MCF 10A (cell line): ENCODE results near the gene ZNHIT2. TPM values are rescaled to one million over a fixed set of nuclear protein-coding genes. Genes with fewer than 3 reads are reported as not detected.

Experiments
- BruUV-seq: library from RNA; stranded (reverse); fragments of 400-500 nt; replicated peaks from 2 replicates; lab custom pipeline; 2021; lab: Mats Ljungman, UMichigan
- CTCF ChIA-PET: fragments of 300-600 bp; sonication (Branson Sonifier 250); formaldehyde crosslinking; extraction: SDS; loops from one replicate; lab custom pipeline; 2021; ENCODE audit warnings: antibody characterized with exemption, inconsistent platforms; lab: Yijun Ruan, JAX
- POLR2A ChIA-PET: fragments of 300-600, 350-650 bp; sonication (Branson Sonifier 250); formaldehyde crosslinking; extraction: SDS; loops from one replicate; lab custom pipeline; 2020; ENCODE audit warnings: antibody characterized with exemption, inconsistent platforms; lab: Yijun Ruan, JAX
- DNase-seq: peaks from one replicate; pipeline ENCODE4 v3.0.0-alpha.2; 2018; ENCODE audit not compliant: unreplicated experiment
- H3K27ac Mint-ChIP-seq: one replicate; pipeline ENCODE4 v1.8.0; 2022; ENCODE audit warnings: mild to moderate bottlenecking, low read depth, mixed read lengths; ENCODE audit not compliant: unreplicated experiment
- H3K27me3 Mint-ChIP-seq: one replicate; pipeline ENCODE4 v1.8.0; 2022; ENCODE audit warnings: mixed read lengths; ENCODE audit not compliant: insufficient read depth, unreplicated experiment
- H3K36me3 Mint-ChIP-seq: one replicate; pipeline ENCODE4 v1.8.0; 2022; ENCODE audit warnings: mild to moderate bottlenecking, moderate library complexity, mixed read lengths; ENCODE audit not compliant: insufficient read depth, unreplicated experiment
- H3K4me1 Mint-ChIP-seq: one replicate; pipeline ENCODE4 v1.8.0; 2022; ENCODE audit warnings: mixed read lengths; ENCODE audit not compliant: insufficient read depth, unreplicated experiment
- H3K4me3 Mint-ChIP-seq: one replicate; pipeline ENCODE4 v1.8.0; 2022; ENCODE audit warnings: mild to moderate bottlenecking, moderate library complexity, mixed read lengths; ENCODE audit not compliant: unreplicated experiment
- H3K9me3 Mint-ChIP-seq: one replicate; pipeline ENCODE4 v1.8.0; 2022; ENCODE audit warnings: mixed read lengths; ENCODE audit not compliant: unreplicated experiment
- intact Hi-C: fragments of 100-400 bp; cut with micrococcal nuclease; formaldehyde crosslinking; loops from 2 replicates; pipeline ENCODE4 v1.14.1; 2022
- microRNA-seq: library from miRNA; unstranded; fragments of <30 nt; microRNA quantifications from one replicate; pipeline ENCODE4 v1.2.0, GENCODE V29; 2022
- total RNA-seq: library from RNA; stranded (reverse); gene quantifications from 2 replicates; pipeline ENCODE4 v1.2.3, GENCODE V29; 2022
- TF ChIP-seq, protein P1 (sequence below): fragments of 200-600 bp; IDR thresholded peaks from one replicate; pipeline ENCODE4 v1.8.0; 2022; ENCODE audit warnings: antibody characterized with exemption, mild to moderate bottlenecking; ENCODE audit not compliant: unreplicated experiment

Gene ZNHIT2
- total RNA-seq, 1 experiment from 2014 or later: 23.6 TPM

DNA sequence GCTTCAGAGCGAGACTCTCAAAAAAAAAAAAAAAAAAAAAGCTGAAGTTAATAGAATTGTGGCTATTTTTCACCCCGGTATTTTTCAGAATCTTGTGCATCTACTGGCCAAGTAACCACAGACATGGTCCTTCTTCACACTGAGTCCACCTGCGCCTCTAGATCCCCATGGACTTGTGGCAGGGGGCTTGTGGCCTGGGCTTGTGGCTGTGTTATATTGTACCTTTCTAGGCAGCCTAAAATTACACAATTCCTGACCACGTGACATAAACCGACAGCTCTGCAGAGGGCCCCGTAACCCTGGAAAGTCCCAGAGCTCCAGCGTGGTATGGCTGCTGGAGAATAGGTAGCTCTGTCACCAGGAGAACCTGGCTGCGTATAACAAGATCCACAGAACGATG, 48.3 kb downstream of the ZNHIT2 start:
- ChIA-PET POLR2A (interaction anchor here (0.6 to 1.0 kb wide), 5 partner anchors 21 to 63 kb away, joined by 3 read pairs; partner anchors contain the start of gene ARL2), CTCF (interaction anchor here (0.6 to 1.6 kb wide), 5 partner anchors 9 to 179 kb away, joined by 3 to 8 read pairs (median 3); partner anchors contain the start of gene ARL2)
- Mint-ChIP-seq H3K9me3 (no peaks in the 10 kb centered on the region), H3K27ac (no peak overlapping the region), H3K27me3 (no peaks in the 10 kb centered on the region), H3K4me1 (peaks cover 5% of the 10 kb centered on the region), H3K36me3 (no peaks in the 10 kb centered on the region), H3K4me3 (no peak overlapping the region)
- peak; percentile 44 for DNase-seq
- intact Hi-C loops: no loop called here
- no TSS peak for BruUV-seq
- TF ChIP-seq, protein P1, sequence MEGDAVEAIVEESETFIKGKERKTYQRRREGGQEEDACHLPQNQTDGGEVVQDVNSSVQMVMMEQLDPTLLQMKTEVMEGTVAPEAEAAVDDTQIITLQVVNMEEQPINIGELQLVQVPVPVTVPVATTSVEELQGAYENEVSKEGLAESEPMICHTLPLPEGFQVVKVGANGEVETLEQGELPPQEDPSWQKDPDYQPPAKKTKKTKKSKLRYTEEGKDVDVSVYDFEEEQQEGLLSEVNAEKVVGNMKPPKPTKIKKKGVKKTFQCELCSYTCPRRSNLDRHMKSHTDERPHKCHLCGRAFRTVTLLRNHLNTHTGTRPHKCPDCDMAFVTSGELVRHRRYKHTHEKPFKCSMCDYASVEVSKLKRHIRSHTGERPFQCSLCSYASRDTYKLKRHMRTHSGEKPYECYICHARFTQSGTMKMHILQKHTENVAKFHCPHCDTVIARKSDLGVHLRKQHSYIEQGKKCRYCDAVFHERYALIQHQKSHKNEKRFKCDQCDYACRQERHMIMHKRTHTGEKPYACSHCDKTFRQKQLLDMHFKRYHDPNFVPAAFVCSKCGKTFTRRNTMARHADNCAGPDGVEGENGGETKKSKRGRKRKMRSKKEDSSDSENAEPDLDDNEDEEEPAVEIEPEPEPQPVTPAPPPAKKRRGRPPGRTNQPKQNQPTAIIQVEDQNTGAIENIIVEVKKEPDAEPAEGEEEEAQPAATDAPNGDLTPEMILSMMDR: no peak

DNA sequence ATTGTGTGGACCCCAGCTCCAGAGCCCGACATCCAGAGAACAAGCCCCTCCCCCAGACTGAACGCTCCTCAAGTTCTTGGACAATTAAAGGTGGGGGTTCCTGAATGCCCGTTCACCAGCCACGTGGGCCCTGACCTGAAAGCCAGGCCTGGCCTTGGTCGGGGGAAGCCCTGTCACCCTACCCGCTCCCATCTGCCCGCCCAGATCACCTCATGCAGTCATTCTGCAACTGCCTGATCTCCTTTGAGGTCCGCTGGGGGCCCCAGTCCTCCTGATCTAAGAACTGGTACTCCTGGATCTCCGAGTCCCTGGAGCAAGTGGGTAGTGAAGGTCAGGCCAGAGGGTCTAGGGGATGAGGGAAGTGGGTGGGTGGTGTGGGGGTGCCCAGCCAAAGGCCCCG, 50.1 kb downstream of the ZNHIT2 start:
- Mint-ChIP-seq H3K4me1 (peaks cover 5% of the 10 kb centered on the region), H3K27me3 (no peaks in the 10 kb centered on the region), H3K4me3 (no peak overlapping the region), H3K27ac (no peak overlapping the region), H3K36me3 (no peaks in the 10 kb centered on the region), H3K9me3 (no peaks in the 10 kb centered on the region)
- intact Hi-C loops: no loop called here
- no peak for DNase-seq
- TF ChIP-seq, protein P1: no peak
- CTCF ChIA-PET: interaction anchor here (1.5 kb wide), 1 partner anchor 39 kb away, joined by 3 read pairs; no protein-coding TSS in a partner anchor
- POLR2A ChIA-PET: no interaction called here
- BruUV-seq: no TSS peak

DNA sequence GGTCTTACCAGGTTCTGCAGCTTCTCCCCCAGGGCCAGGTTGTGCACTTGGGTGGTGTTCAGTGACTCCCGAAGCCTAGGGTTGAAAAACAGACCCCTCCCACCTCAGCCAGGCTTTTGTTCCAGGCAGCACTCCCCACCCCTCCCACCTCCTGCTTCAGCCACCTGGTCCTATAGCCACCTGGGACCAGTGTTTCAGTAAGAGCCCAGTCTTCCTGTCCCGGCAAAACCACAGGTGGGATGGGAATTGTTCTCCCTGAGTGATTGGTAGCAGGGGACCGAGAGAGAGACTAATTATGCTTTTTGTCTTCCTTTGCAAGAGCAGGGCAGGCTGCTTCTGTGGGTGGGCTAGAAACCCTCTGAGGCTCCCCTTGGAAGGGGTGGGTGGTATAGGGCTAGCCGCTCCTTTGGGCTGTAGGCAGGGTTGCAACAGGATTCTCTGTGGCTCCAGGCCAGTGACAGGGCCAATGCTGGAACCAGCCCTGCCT, 50.7 kb downstream of the ZNHIT2 start:
- TF ChIP-seq, protein P1: no peak
- Mint-ChIP-seq H3K4me3 (no peak overlapping the region), H3K4me1 (peaks cover 5% of the 10 kb centered on the region), H3K36me3 (no peaks in the 10 kb centered on the region), H3K27me3 (no peaks in the 10 kb centered on the region), H3K9me3 (no peaks in the 10 kb centered on the region), H3K27ac (no peak overlapping the region)
- no peak for DNase-seq
- ChIA-PET CTCF (interaction anchor here (1.5 kb wide), 1 partner anchor 38 kb away, joined by 3 read pairs; no protein-coding TSS in a partner anchor), POLR2A (no interaction called here)
- intact Hi-C loops: no loop called here
- no TSS peak for BruUV-seq

Small RNA genes lying within 50 kb of the gene (microRNA-seq; reads per million reads assigned to microRNA genes)
- gene MIR6751: not detected

Other genes starting within 250 kb of the ZNHIT2 start
- gene EHD1, start 239.1 kb downstream of the ZNHIT2 start, total RNA-seq: 67.9 and 80.6 TPM in 2 replicates
- gene ATG2A, start 200.5 kb downstream of the ZNHIT2 start, total RNA-seq: 28.7 and 29.9 TPM in 2 replicates
- 38.0 and 48.0 TPM in 2 replicates for gene PPP2R5B, start 193.0 kb downstream of the ZNHIT2 start, total RNA-seq
- not detected in 2 replicates for gene GPHA2, start 181.8 kb downstream of the ZNHIT2 start, total RNA-seq
- not detected in 2 replicates for gene MAJIN, start 145.6 kb downstream of the ZNHIT2 start, total RNA-seq
- 1.3 and 1.6 TPM in 2 replicates for gene BATF2, start 120.7 kb downstream of the ZNHIT2 start, total RNA-seq
- gene ARL2, start 103.5 kb downstream of the ZNHIT2 start, total RNA-seq: 96.8 and 113 TPM in 2 replicates
- 18.0 and 21.0 TPM in 2 replicates for gene SNX15, start 90.3 kb downstream of the ZNHIT2 start, total RNA-seq
- 10.3 and 14.0 TPM in 2 replicates for gene SAC3D1, start 76.5 kb downstream of the ZNHIT2 start, total RNA-seq
- gene NAALADL1, start 59.1 kb downstream of the ZNHIT2 start, total RNA-seq: not detected in 2 replicates
- gene CDCA5, start 33.7 kb downstream of the ZNHIT2 start, total RNA-seq: 9.5 and 17.3 TPM in 2 replicates
- 50.8 and 52.3 TPM in 2 replicates for gene ZFPL1, start 33.5 kb downstream of the ZNHIT2 start, total RNA-seq
- 56.1 and 77.0 TPM in 2 replicates for gene VPS51, start 21.5 kb downstream of the ZNHIT2 start, total RNA-seq
- 8.5 and 14.0 TPM in 2 replicates for gene TM7SF2, start 5.8 kb downstream of the ZNHIT2 start, total RNA-seq
- gene FAU, start 4.4 kb upstream of the ZNHIT2 start, total RNA-seq: 1,049 and 1,269 TPM in 2 replicates
- gene MRPL49, start 4.6 kb upstream of the ZNHIT2 start, total RNA-seq: 76.9 and 79.0 TPM in 2 replicates
- gene SYVN1, start 16.8 kb upstream of the ZNHIT2 start, total RNA-seq: 74.9 and 99.8 TPM in 2 replicates
- gene SPDYC, start 52.5 kb upstream of the ZNHIT2 start, total RNA-seq: not detected in 2 replicates
- gene CAPN1, start 64.2 kb upstream of the ZNHIT2 start, total RNA-seq: 111 and 117 TPM in 2 replicates
- gene POLA2, start 144.3 kb upstream of the ZNHIT2 start, total RNA-seq: 8.8 and 10.3 TPM in 2 replicates
- 24.5 and 35.0 TPM in 2 replicates for gene CDC42EP2, start 197.2 kb upstream of the ZNHIT2 start, total RNA-seq
- 83.9 and 86.6 TPM in 2 replicates for gene DPF2, start 216.2 kb upstream of the ZNHIT2 start, total RNA-seq
- 0.14 TPM in 1 of 2 replicates, not detected in the other for gene TIGD3, start 237.1 kb upstream of the ZNHIT2 start, total RNA-seq